OCI-LY7 (cell line): ENCODE data around the gene MAX. TPM values are rescaled to one million over a fixed set of nuclear protein-coding genes. Genes with fewer than 3 reads are reported as not detected.

Experiments
- BruUV-seq: library from RNA; stranded (reverse); fragments of 400-500 nt; replicated peaks from 2 replicates; lab custom pipeline; 2021; lab: Mats Ljungman, UMichigan
- CTCF ChIA-PET: fragments of 300-600 bp; sonication (Branson Sonifier 250); formaldehyde crosslinking; loops from one replicate; lab custom pipeline; 2022; ENCODE audit warnings: antibody characterized with exemption; ENCODE audit not compliant: unreplicated experiment; lab: Charles Lee
- POLR2A ChIA-PET: fragments of 300-600 bp; sonication (Branson Sonifier 250); formaldehyde crosslinking; loops from one replicate; lab custom pipeline; 2022; ENCODE audit warnings: antibody characterized with exemption; lab: Charles Lee
- DNase-seq: peaks from one replicate; pipeline ENCODE4 v3.0.0-alpha.2; 2015; ENCODE audit warnings: low spot score
- H2AFZ ChIP-seq: fragments of 200-600 bp; sonication (generic), shearing (Covaris generic); 2 replicates; pipeline ENCODE4 v1.6.1; 2014; ENCODE audit warnings: mild to moderate bottlenecking, antibody characterized with exemption, low read length, moderate library complexity
- H3K27ac ChIP-seq: fragments of 200-600 bp; sonication (generic); 2 replicates; pipeline ENCODE4 v1.5.1; 2014; ENCODE audit warnings: mixed run types, low read depth, mild to moderate bottlenecking, moderate library complexity, low read length, inconsistent platforms; ENCODE audit not compliant: poor library complexity, severe bottlenecking
- H3K36me3 ChIP-seq: fragments of 200-600 bp; sonication (generic); 2 replicates; pipeline ENCODE4 v1.6.1; 2014; ENCODE audit warnings: mild to moderate bottlenecking, antibody characterized with exemption, low read length, moderate library complexity, mixed read lengths; ENCODE audit not compliant: insufficient read depth
- H3K4me1 ChIP-seq: fragments of 200-600 bp; sonication (generic); 2 replicates; pipeline ENCODE4 v1.5.1; 2014; ENCODE audit warnings: mild to moderate bottlenecking, low read length; ENCODE audit not compliant: insufficient read depth, poor library complexity, severe bottlenecking
- H3K4me2 ChIP-seq: fragments of 200-600 bp; sonication (generic); 2 replicates; pipeline ENCODE4 v1.6.1; 2014; ENCODE audit warnings: mild to moderate bottlenecking, low read length
- H3K4me3 ChIP-seq: fragments of 200-600 bp; sonication (generic); 2 replicates; pipeline ENCODE4 v1.5.1; 2014; ENCODE audit warnings: mild to moderate bottlenecking, low read depth, low read length; ENCODE audit not compliant: poor library complexity, severe bottlenecking
- H3K79me2 ChIP-seq: fragments of 200-600 bp; sonication (generic); 2 replicates; pipeline ENCODE4 v1.6.1; 2016; ENCODE audit warnings: low read depth, mild to moderate bottlenecking, low read length, moderate library complexity, mixed read lengths; ENCODE audit not compliant: insufficient read depth
- H3K9me2 ChIP-seq: fragments of 200-600 bp; sonication (generic); 2 replicates; pipeline ENCODE4 v1.6.1; 2016; ENCODE audit warnings: mild to moderate bottlenecking, low read length, mixed read lengths; ENCODE audit not compliant: insufficient read depth
- H3K9me3 ChIP-seq: fragments of 200-600 bp; sonication (generic); 2 replicates; pipeline ENCODE4 v1.6.1; 2014; ENCODE audit warnings: mild to moderate bottlenecking, mixed run types, low read length, mixed read lengths
- H4K20me1 ChIP-seq: fragments of 200-600 bp; sonication (generic); 2 replicates; pipeline ENCODE4 v1.6.1; 2014; ENCODE audit warnings: mild to moderate bottlenecking, antibody characterized with exemption, low read length, moderate library complexity, mixed read lengths; ENCODE audit not compliant: insufficient read depth
- EZH2phosphoT487 ChIP-seq: fragments of 200-600 bp; sonication (generic); IDR thresholded peaks from 2 replicates; pipeline ENCODE4 v1.6.1; 2018; ENCODE audit warnings: low read depth, borderline replicate concordance, mild to moderate bottlenecking, mixed run types, antibody characterized with exemption, low read length, moderate library complexity, mixed read lengths
- intact Hi-C: fragments of 100-400 bp; cut with micrococcal nuclease; formaldehyde crosslinking; loops from one replicate; pipeline ENCODE4 v1.10.0; 2022; ENCODE audit not compliant: unreplicated experiment
- total RNA-seq, 2 experiments: library from RNA; depleted of rRNA in 1 of 2; stranded (reverse); fragments of >200 nt in 1 of 2; shearing (Covaris generic) in 1 of 2; gene quantifications; 2 replicates each; pipeline ENCODE4 v1.2.3, GENCODE V29; 2014 to 2022
- TF ChIP-seq, protein P1 (sequence below): fragments of 200-600 bp; sonication (generic); conservative IDR thresholded peaks from 2 replicates; pipeline ENCODE4 v1.5.1; 2014; ENCODE audit warnings: mild to moderate bottlenecking, antibody characterized with exemption, low read length, moderate library complexity, mixed read lengths

Gene MAX
- total RNA-seq, 2 experiments from 2014 or later, result 58.3 to 94.1 TPM

DNA sequence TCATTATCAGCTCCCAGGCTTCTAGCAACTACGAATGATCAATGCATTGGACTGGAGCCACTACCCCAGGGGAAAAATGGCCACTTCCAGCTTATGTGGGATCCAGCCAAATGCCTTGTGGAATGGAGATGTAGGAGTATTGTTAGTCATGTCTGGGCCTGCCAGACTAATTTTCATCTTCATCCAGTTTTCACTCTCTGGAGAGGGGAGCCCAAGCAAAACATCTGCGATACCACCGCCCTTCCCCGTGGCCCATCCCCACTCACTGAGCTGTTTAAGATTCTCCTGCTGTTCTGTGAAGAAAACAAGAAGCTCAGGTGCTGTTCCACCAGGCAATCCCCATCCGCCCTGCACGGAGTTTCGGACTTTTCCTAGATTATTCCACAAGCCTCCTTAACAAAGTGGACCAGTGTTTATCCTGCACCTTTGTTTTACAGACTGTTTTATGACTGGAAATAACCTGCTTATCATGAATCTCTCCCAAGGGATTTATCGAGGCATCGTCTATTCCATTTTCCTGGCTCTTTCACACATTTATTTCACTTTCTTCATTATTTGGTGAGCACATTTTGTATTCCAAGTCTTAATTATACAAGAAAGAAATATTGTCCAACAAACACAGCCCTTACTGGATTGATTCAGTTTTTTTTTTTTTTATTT lies 35.5 kb upstream of the MAX start:
- ChIA-PET POLR2A (interaction anchor here (1.0 to 1.1 kb wide), 2 partner anchors 20 to 397 kb away, joined by 3 to 10 read pairs; no protein-coding TSS in a partner anchor), CTCF (no interaction called here)
- DNase-seq, result no peak
- H3K27ac ChIP-seq, result no peak overlapping the region
- no TSS peak for BruUV-seq
- no peak overlapping the region for H3K4me2 ChIP-seq
- no peak overlapping the region for H2AFZ ChIP-seq
- no peaks in the 10 kb centered on the region for H4K20me1 ChIP-seq
- no peaks in the 10 kb centered on the region for H3K9me2 ChIP-seq
- H3K9me3 ChIP-seq, result no peaks in the 10 kb centered on the region
- intact Hi-C loops, result no loop called here
- H3K4me1 ChIP-seq, result no peaks in the 10 kb centered on the region
- no peaks in the 10 kb centered on the region for H3K79me2 ChIP-seq
- H3K4me3 ChIP-seq, result no peak overlapping the region
- TF ChIP-seq EZH2phosphoT487, result no peak
- TF ChIP-seq, protein P1, sequence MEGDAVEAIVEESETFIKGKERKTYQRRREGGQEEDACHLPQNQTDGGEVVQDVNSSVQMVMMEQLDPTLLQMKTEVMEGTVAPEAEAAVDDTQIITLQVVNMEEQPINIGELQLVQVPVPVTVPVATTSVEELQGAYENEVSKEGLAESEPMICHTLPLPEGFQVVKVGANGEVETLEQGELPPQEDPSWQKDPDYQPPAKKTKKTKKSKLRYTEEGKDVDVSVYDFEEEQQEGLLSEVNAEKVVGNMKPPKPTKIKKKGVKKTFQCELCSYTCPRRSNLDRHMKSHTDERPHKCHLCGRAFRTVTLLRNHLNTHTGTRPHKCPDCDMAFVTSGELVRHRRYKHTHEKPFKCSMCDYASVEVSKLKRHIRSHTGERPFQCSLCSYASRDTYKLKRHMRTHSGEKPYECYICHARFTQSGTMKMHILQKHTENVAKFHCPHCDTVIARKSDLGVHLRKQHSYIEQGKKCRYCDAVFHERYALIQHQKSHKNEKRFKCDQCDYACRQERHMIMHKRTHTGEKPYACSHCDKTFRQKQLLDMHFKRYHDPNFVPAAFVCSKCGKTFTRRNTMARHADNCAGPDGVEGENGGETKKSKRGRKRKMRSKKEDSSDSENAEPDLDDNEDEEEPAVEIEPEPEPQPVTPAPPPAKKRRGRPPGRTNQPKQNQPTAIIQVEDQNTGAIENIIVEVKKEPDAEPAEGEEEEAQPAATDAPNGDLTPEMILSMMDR, result no peak
- no peaks in the 10 kb centered on the region for H3K36me3 ChIP-seq

GRCh38 chr14:65134651-65135579 lies 32.6 kb upstream of the MAX start:
- no peak for DNase-seq
- Histone ChIP-seq H2AFZ (no peak overlapping the region), H3K4me1 (no peaks in the 10 kb centered on the region), H3K4me3 (no peak overlapping the region), H3K27ac (no peak overlapping the region), H3K4me2 (no peak overlapping the region), H3K36me3 (no peaks in the 10 kb centered on the region), H3K9me3 (no peaks in the 10 kb centered on the region), H3K9me2 (no peaks in the 10 kb centered on the region), H4K20me1 (no peaks in the 10 kb centered on the region), H3K79me2 (no peaks in the 10 kb centered on the region)
- no peak for TF ChIP-seq EZH2phosphoT487
- TF ChIP-seq, protein P1, result no peak
- no TSS peak for BruUV-seq
- ChIA-PET CTCF (no interaction called here), POLR2A (interaction anchor here (0.5 to 0.6 kb wide), 2 partner anchors 848 to 877 kb away, joined by 3 read pairs; no protein-coding TSS in a partner anchor)
- intact Hi-C loops, result no loop called here
